HG02973 (cell line): ENCODE measurements around the gene GTF2I.
"Not testable (repeated sequence)": the region's sequence is repeated elsewhere in the genome, so short reads cannot be mapped to it uniquely, and the experiment has no call there.

Experiments used
- ATAC-seq: cut with Tn5 transposase; IDR thresholded peaks from one replicate; pipeline ENCODE4 v1.9.1; 2021; ENCODE audit warnings: moderate library complexity; ENCODE audit not compliant: unreplicated experiment

GTF2I gene

DNA sequence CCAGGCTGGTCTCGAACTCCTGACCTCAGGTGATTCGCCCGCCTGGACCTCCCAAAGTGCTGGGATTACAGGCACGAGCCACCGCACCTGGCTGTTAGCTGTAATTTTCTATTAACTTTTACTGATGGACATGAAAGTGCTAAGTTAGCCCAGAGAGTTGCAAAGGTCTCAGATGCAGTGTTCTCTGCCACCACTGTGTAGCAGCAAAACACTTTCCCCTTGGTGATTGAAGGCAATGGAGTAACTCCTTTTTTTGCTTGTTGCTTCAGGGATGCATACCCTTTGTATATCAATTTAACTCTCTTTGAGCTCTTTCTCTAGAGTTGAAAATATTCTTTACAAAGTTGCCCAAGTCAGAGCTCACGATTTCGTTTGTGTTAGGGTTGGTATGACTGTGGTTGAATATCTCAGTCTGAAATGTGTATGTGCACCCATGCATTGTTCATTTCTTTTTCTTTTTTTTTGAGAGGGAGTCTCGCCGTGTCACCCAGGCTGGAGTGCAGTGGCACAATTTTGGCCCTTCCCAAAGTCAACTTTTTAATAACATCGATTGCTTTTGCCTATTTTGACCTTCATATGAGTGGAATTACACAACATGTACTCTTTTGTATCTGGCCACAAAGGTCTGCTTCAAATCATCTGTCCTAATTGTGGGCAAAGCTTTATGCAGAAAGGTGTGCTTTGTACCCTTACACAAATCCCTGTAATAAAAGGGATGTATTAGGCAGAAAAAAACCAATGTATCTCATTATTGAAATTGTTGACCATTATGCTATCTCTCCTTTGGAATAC, 52.6 kb downstream of the GTF2I start:
- no peak for ATAC-seq

DNA sequence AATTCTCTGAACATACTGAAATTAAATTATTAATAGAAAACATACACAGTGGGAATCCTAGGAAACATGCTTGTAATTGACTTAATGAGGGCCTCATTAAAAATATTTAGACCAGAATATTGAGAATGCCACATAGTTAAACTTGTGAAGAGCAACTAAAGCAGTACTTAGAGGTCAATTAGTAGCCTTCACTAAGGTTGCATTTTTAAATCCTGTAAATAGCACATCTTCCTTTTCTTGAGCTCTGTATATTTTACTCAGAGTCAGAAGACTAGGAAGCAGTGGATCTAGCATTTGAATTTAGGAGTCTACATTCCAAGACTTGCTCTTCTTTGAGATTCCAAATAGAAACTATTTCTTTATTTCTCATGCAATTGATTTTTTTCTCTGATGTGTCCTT, 56.0 kb downstream of the GTF2I start:
- no peak for ATAC-seq

DNA sequence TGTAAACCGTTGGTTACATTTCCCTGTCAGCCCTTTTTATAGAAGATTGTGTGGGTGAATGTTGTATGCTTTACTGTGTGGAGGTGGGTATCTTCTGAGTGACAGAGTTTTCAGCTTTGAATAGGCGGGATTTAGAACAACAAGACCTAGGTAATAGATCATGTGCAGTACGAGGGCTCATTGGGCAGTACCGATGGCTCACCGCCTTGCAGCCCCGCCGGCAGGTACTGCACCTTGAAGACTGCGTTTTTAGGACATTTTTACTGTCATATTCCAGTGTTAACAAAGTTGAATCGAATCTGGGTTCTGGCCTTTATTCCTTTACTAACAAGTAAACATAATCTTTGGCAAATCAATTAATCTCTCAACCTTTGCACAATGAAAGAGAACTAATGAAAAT, 60.4 kb downstream of the GTF2I start:
- ATAC-seq = no peak

DNA sequence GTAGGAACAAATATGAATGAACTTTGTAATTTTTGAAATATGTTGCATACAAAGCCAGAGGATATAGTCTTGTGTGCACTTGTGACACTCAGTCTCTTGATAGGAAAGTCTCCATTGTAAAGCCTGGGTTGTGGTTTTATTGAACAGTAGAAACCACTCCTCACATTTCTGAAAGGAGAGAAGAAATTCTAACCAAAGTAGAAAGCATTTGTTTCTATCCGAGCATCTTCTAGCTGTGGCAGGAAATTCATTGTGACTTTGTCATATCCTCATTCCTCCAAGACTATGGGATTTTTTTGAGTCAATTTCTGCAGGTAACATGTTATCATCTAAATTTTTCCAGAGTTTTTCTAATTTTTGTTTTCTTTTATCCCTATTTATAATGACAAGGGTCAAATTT, 60.8 kb downstream of the GTF2I start:
- no peak for ATAC-seq

DNA sequence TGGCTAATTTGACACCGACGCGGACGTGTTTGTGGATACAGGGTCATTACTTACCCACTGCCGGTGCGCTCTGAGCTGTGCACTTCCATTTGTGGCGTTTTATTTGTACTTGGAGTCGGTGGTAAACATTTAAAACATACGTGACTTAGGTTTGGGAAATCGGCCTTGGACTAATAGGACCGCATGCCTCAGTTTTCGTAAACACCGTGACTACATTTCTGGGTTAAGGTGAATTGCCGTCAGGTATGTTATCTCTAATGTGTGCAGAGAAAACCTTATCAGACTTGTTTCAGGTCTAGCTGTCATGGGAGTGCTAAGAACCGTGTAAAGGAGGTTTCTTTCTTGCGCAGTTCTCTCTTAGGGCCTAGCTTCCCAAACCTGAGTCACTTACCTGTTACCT, 64.6 kb downstream of the GTF2I start:
- no peak for ATAC-seq

DNA sequence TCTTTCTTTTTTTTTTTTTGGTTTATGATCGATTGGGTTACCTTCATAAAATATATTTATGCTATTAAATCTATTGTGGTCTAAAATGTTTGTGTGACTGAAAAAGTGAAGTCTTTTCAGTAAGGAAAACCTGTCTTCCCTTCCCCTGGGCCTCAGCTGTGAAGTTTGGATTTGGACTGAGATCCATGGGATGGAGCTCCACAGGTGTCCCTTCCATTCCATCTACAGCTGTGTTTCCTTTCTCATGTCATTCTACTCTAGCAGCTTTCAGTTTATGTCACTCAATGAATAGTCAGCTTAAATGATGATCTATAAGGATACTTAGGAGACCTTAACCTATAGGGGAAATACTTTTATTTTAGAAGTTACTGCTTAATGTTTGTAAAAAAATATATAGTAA, 68.3 kb downstream of the GTF2I start:
- ATAC-seq = no peak

DNA sequence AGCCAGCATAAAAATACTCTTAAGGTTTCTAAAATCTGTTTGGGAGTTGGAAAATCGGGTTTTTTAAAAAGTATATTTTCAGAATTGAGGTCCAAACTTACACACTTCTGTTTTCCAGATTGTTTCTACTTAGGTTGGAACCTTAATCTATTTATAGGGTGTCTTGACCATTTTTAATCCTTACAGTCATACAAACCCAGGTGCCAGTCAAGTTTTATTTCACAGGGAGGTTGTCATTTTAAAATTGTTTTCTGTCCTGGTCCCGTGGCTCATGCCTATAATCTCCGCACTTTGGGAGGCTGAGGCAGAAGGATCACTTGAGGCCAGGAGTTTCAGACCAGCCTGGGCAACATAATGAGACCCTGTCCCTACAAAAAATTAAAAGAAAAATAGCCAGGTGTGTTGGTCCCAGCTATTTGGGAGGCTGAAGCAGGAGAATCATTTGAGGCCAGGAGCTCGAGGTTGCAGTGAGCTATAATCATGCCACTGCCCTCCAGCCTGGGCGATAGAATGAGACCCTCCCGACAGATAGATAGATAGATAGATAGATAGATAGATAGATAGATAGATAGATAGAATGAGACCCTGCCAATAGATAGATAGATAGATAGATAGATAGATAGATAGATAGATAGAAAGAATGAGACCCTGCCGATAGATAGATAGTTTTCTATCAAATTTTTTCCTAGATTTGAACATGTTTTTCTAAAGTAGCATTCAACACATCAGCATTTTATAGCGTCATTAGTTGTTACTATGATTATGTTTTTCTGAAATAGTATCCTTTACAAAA, 69.0 kb downstream of the GTF2I start:
- ATAC-seq = no peak

DNA sequence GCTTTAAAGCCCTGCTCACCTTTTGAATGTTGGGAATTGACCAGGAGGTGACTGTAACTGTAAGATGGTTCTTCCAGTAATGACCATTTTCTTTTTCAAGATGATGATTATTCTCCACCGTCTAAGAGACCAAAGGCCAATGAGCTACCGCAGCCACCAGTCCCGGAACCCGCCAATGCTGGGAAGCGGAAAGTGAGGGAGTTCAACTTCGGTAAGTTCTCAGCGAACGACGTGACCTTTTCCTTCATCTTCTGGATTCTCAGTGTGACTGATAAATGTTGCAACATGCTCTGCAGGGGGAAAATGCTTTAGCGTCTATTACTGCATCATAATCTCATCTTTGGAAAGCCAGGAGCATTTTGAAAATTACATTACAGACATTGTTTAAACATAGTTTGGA, 71.2 kb downstream of the GTF2I start:
- ATAC-seq = not testable (repeated sequence)

DNA sequence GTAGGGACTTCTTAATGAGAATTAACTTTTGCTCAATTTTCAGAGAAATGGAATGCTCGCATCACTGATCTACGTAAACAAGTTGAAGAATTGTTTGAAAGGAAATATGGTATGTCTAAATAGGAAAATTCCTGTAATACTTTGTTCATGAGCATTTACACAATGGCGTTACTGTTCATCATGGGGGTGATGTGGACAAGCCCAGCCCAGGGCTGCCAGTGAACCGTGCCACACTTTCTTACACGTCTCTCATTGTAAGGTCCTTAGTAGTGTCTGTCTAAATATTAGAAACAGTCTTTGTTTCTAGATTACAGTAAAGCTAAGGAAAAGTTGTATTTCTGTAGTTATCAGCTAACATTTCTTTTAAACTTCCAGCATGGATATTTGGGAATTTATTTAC, 72.7 kb downstream of the GTF2I start:
- ATAC-seq = not testable (repeated sequence)

DNA sequence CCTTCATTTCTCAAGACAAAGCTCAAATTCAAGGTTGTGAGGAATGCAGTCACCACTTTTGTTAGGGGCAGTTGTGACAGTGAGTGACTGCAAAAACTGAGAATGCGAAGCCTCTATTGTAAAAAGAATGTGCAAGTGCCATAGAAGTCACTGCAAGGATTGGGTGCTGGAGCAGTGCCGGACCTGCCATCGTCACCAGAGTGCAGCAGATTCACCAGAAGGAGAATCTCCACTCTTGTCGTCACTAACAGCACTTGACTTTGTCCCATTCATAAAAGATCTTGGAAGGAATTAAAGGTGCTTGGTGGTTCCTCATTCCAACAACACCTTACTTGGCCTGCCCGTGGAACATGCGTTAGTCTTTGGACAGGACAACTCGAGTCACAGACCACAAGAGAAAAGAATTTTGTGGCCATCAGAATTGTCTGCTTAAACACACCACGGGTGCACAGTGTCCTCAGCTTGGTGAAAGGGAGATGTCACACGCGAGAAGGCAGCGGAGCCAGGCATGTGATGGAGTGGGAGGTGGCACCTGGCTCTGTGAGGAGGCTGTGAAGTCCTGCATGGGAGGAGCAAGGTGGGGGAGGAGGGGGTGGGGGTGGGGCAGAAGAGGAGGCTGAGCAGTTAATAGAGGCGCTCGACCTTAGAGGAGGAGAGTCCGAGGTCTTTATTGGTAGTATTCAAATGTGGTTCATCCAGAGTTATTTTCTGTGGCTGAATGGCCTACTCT, 82.6 kb downstream of the GTF2I start:
- not testable (repeated sequence) for ATAC-seq

DNA sequence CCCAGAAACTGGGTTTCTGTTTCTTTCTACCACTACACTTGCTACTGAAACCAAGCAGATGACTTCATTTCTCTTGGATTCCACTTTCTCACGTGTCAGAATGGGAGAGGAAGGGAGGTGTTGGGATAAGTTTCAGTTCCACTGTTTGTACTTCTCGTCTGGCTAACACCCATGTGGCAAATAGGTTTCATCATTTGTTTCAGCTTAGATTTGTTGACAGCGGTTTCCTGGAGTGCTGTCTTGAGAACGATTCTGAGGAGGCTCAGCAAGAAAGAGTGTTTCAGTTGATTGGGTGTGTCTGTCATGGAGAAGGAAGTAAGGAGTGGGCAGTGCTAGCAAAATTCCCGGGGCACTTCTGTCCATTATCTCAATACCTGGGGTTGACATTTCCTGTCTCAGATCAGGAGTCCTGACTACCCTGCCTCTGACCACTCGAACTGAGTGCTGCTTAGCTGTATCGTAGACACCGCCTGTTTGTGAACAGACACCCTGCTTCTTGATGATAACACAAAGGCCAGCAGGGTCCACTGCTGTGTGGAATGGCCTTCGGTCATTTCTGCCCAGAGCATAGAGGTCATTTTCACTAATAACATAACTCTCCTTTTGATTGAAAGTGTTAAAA, 86.5 kb downstream of the GTF2I start:
- ATAC-seq = not testable (repeated sequence)

DNA sequence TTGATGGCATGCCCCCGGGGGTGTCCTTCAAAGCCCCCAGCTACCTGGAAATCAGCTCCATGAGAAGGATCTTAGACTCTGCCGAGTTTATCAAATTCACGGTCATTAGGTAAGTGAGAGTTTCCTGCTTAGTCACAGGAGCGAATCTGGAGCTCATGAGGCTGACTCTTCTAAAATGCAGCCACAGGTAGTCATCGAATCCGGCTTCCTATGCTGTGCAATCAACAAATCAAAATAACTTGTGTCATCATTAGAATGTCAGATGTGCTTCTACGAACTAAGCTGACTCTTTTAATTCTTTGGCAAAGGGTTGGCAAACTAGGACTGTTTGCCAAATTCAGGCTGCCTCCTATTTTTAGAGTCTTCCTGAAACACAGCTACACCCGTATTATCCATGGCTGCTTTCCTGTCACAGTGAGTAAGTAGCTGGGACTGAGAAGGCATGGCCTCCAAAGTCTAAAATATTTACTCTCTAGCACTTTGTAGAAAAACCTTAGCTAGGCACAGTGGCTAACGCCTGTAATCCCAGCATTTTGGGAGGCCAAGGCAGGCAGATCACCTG, 96.5 kb downstream of the GTF2I start:
- ATAC-seq = not testable (repeated sequence)

DNA sequence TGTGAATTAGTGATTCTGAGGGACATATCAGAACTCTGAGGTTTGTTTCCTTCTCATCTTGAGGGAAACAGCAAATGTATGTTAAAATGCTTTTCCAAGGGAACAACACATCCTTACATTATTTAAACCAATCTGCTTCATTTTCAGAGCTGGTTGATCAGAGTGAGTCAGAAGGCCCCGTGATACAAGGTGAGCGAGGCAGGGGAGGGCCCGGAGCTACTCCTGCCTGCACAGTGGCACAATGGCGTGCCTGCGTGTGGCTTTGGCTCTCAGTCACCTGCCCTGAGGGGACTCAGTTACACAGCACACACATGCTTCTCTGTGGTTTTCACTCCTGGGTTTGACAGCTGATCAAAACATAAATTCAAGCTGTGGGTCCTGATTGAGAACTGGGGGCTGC, 99.2 kb downstream of the GTF2I start:
- not testable (repeated sequence) for ATAC-seq

DNA sequence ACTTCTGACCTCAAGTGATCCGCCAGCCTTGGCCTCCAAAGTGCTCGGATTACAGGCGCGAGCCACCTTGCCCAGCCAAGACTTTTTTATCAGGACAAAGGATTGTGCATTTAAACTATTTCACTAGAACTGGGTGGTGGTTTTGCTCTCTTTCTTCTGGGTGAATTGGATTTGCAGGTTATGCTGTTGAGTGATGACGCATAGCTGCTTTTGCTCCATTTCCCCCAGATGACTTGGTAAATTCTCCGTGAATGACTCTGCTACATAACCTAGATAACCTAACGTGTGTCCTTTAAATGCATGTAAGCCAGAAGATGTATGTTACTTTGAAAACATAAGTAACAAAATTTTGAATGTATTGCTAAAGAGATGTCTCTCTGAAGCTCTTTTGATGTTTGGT, 100.8 kb downstream of the GTF2I start:
- not testable (repeated sequence) for ATAC-seq

DNA sequence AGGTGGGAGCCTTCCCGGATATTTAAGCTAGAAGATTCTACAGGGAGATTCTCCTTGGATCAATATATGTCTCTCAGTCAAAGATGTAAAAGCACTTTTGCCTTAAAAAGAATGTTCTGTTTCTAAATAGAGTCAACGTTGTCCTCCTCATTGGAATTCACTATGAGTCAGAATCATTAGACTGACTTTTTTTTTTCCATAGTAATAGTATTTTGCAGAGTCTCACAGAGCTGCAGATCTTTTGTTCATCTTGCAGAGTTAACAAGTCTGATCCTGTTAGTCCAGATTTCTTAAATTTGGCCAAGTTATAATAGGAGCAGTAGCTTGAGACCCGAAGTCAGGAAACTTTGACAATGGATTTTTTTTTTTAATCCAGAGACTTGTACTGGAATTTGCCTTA, 101.5 kb downstream of the GTF2I start:
- not testable (repeated sequence) for ATAC-seq

DNA sequence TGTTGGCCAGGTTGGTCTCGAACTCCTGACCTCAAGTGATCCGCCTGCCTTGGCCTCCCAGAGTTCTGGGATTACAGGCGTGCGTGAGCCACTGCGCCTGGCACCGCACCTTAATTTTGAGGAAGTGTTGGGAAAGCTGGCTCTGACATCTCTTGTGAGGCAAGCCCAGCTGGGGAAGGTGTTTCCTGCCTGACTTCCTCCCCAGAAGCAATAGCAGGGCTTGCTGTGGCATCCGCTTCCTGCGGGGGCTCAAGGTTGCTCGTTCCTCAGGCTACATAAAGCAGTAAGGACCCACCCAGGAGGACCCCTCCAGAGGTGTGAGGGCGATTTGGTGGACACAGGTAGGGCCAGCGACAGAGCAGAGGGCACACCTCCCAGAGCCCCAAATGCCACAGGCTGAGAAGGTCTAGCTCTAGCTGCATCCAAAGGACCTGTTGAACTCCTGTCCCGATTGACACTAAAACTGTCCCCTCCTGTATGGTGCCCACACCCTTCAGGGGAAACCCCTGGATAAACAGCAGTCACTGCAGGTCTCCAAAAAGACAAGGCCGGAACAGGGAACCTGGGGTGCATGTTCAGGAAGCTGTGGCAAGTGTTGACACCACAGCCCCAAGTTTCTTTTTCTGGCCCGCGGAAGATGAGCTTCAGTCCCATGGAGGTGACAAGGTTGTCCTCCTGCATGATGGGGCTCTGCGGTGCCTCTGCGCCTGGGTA, 107.8 kb downstream of the GTF2I start:
- ATAC-seq = not testable (repeated sequence)

DNA sequence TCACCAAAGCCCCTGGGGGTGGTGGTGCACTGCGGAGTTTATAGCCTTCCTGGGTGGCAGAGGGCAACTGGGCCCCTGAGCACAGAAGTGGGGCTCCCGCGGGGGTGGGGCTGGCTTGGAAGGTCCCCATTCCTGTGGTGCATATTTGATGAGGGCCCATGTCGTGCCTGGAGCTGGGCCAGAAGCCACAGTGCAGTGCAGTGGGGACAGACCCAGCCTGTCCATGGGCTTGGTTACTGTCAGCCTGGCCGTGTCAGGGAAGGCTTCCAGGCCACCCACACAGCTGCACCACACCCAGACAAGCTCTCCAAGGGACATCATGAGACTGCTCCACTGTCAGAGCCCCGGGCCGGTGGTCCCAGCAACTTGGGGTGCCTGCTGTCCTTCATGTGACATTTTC, 109.0 kb downstream of the GTF2I start:
- not testable (repeated sequence) for ATAC-seq

DNA sequence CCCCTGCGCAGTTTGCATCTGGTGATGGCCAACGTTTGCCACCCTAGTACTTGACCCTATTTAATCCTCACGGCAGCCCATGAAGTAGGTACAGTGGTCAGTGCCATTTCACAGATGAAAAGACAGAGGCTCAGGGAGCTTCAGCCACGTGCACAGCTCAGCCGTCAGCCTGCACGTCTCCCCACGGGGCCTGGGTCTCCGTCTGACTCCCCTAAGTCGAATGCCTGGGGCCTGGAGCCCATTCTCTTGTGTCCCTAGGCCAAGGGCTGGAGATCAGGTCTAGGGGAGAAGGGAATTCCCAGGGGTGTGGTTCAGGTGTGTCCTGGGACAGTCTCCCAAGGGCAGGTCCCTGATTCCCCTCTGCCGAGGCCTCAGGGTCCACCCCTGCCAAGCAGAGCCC, 109.5 kb downstream of the GTF2I start:
- ATAC-seq = not testable (repeated sequence)

DNA sequence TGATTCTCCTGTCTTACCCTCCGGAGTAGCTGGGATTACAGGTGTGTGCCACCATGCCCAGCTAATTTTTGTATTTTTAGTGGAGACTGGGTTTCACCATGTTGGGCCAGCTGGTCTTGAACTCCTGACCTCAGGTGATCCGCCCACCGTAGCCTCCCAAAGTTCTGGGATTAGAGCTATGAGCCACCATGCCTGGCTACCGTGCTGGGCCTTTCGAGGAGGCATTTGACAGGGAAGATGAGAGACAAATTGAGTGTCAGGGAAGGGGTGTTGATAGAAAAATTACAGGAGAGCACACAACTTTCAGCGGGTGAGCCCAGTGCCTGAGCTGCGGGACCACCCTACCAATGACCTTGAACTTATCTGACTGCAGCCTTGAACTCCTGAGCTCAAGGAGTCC, 112.5 kb downstream of the GTF2I start:
- ATAC-seq = not testable (repeated sequence)

DNA sequence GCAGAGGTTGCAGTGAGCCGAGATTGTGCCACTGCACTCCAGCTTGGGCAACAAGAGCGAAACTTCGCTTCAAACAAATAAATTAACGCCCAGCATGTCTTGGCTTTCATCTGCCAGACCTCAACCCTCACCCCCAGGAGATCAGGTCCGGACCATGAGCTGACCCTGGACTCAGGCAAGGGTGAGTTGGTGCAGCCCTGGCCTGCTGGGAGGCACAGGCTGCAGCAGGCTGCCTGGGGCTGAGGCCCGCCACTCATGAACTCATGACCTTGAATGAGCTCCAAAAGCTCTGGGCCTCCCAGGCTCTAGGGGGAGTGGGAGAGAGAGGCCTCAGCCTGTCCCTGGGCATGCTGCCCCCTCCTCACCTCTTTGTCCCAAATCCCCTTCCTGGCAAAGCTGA, 114.6 kb downstream of the GTF2I start:
- ATAC-seq = not testable (repeated sequence)
